Omental fat pad (tissue), 4 donors: Measurements from ENCODE around the gene GPR137. TPM values are rescaled to one million over a fixed set of nuclear protein-coding genes. Genes with fewer than 3 reads are reported as not detected.

Experiments
- ATAC-seq: fragments of 150-250 bp; one replicate; pipeline ENCODE4 v1.9.1; 2016; ENCODE audit warnings: mild to moderate bottlenecking, moderate library complexity; ENCODE audit not compliant: low FRiP score
- DNase-seq: peaks from one replicate; pipeline ENCODE4 v3.0.0-alpha.2; 2019; ENCODE audit warnings: low spot score
- total RNA-seq, 4 donors: library from RNA; depleted of rRNA; stranded (reverse); fragments of >200 nt; gene quantifications; one replicate each; pipeline ENCODE4 v1.1.0, GENCODE V29; 2016
- TF ChIP-seq, protein P1 (sequence below), 3 donors: fragments of 450-650 bp; IDR thresholded peaks; one replicate each; pipeline ENCODE4 v1.5.1; 2016 to 2017; ENCODE audit warnings: antibody characterized with exemption in 3 of 3, mild to moderate bottlenecking in 3 of 3, moderate library complexity in 2 of 3

GPR137 gene
- total RNA-seq, 4 donors from 2014 or later: 8.2 to 20.6 (median 12.7) TPM

DNA sequence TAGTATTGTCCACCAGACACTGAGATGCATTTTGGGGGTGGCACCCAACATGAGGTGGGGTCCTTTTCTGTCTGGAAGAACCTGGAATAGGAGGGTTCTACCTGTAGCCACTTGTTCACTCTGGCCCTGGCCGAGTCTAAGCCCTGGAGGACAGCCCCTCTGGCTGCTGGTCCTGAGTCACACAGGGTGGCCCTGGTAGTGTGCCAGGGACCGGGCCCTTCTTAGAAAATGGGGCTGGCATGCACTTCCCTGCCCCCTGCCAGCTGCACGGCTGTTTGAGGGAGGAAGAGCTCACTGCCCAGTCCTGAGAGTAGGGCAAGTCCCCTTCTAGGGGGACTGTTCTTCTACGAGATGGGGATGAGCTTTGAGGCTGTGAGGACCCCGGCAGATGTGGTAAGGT lies 32.2 kb upstream of the GPR137 start:
- DNase-seq (no peak), ATAC-seq (no peak)

DNA sequence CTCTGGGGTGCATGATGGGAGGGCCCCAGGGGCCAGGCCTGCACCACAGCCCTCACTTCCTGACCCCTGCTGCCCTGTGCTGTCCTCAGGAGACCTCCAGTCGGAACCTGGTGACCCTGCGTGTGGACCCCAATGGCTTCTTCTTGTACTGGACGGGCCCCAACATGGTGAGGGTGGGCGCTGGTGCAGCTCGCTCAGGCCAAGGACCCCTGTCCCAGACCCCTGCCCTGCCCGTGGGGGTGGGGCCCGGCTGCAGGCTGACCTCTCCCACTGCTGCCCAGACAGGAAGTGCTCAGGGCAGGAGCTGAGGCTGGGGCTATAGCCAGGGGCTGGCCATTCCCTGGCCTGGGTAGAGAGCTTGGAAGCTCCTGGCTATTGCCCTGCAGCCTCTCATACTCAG lies 31.3 kb upstream of the GPR137 start:
- DNase-seq (no peak), ATAC-seq (no peak)
- TF ChIP-seq, protein P1, sequence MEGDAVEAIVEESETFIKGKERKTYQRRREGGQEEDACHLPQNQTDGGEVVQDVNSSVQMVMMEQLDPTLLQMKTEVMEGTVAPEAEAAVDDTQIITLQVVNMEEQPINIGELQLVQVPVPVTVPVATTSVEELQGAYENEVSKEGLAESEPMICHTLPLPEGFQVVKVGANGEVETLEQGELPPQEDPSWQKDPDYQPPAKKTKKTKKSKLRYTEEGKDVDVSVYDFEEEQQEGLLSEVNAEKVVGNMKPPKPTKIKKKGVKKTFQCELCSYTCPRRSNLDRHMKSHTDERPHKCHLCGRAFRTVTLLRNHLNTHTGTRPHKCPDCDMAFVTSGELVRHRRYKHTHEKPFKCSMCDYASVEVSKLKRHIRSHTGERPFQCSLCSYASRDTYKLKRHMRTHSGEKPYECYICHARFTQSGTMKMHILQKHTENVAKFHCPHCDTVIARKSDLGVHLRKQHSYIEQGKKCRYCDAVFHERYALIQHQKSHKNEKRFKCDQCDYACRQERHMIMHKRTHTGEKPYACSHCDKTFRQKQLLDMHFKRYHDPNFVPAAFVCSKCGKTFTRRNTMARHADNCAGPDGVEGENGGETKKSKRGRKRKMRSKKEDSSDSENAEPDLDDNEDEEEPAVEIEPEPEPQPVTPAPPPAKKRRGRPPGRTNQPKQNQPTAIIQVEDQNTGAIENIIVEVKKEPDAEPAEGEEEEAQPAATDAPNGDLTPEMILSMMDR (IDR thresholded peaks at IDR 0.05): no peak

More for the DNA sequence above, 32.2 kb upstream of the GPR137 start:
- TF ChIP-seq, protein P1 (IDR thresholded peaks at IDR 0.05): no peak

DNA sequence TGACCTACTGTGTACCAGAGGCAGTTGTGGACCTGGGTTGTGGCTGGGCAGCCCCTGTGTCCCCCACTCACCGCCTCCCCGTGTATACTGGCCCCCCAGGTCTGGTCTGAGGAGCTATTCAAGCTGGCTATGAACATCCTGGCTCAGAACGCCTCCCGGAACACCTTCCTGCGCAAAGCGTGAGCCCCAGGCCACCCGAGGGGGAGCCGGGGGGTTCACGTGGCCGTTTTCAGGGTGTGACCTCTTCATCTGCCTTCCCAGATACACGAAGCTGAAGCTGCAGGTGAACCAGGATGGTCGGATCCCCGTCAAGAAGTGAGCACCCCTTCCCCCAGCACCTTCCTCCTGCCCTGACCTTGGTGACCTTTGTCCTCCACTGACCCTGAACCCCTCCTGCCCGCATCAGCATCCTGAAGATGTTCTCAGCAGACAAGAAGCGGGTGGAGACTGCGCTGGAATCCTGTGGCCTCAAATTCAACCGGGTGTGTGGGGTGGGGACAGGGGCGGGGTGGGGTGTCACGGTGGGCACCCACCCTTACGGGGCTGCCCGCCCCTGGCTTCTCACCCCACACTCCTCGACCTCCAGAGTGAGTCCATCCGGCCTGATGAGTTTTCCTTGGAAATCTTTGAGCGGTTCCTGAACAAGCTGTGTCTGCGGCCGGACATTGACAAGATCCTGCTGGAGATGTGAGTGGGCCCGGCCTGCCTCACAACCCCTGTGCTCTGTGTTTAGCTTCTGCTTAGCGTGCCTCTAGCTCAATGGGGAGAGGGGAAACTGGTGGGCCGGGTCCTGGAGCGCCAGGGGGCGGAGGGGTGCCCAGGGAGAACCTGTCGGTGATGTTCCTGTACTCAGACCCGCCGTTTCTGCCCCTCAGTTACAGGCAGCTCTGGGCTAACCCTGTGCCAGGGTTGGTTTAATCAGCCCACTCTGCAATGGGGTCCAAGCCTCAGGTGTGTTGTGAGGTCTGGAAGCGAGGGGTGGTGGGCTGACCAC lies 30.2 kb upstream of the GPR137 start:
- ATAC-seq (no peak), DNase-seq (no peak)
- TF ChIP-seq, protein P1 (IDR thresholded peaks at IDR 0.05): no peak

DNA sequence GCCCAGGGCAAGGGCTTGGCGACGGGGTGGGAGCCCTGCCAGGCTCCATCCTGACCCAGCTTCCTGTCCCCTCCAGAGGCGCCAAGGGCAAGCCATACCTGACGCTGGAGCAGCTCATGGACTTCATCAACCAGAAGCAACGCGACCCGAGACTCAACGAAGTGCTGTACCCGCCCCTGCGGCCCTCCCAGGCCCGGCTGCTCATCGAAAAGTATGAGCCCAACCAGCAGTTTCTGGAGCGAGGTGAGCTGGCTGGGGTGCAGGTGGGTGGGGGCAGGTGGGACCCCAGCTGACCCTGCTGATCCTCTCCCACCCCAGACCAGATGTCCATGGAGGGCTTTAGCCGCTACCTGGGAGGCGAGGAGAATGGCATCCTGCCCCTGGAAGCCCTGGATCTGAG lies 29.3 kb upstream of the GPR137 start:
- no peak for DNase-seq
- ATAC-seq: no peak
- TF ChIP-seq, protein P1 (IDR thresholded peaks at IDR 0.05): no peak

DNA sequence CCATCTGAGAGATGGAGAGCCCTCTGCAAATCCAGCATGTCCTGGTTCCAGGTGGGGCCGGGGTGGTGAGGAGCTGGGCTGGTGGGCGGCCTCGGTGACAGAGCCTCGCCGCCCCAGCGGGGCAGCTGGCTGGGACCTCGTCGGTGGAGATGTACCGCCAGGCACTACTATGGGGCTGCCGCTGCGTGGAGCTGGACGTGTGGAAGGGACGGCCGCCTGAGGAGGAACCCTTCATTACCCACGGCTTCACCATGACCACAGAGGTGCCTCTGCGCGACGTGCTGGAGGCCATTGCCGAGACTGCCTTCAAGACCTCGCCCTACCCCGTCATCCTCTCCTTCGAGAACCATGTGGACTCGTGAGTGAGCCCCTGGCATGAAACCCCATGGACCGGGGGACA lies 27.3 kb upstream of the GPR137 start:
- ATAC-seq (no peak), DNase-seq (no peak)
- TF ChIP-seq, protein P1 (IDR thresholded peaks at IDR 0.05): no peak

DNA sequence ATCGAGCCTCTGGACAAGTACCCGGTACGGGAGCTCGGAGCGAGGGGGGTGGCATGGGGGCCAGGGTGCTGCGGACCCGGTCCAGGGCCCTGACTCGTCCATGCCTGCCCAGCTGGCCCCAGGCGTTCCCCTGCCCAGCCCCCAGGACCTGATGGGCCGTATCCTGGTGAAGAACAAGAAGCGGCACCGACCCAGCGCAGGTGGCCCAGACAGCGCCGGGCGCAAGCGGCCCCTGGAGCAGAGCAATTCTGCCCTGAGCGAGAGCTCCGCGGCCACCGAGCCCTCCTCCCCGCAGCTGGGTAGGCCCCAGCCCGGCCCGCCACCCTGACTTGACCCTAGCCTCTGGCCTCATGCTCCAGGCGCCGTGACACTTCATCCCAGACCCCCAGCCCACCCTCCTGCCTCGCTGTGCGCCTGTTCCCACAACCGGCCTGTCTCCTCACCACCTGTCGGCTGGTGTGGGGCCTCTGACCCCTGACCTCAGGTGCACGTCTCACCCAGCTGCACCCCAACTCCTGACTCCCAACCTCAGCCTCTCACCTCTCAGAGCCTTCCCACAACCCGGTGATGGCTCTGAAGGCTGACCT lies 26.6 kb upstream of the GPR137 start:
- DNase-seq (no peak), ATAC-seq (no peak)
- TF ChIP-seq, protein P1 (IDR thresholded peaks at IDR 0.05): no peak
